PC-3 (cell line): Measurements from ENCODE around the gene CAMSAP1.

Experiments used
- CTCF ChIP-seq: fragments of 300-600 bp; sonication (generic); conservative IDR thresholded peaks from 2 replicates; pipeline ENCODE4 v1.5.1; 2017; ENCODE audit warnings: antibody characterized with exemption, low read depth, mild to moderate bottlenecking, low read length
- EZH2phosphoT487 ChIP-seq: fragments of 300-600 bp; sonication (generic); IDR thresholded peaks from 2 replicates; pipeline ENCODE4 v1.6.1; 2018; ENCODE audit warnings: mild to moderate bottlenecking, antibody characterized with exemption, low read length, borderline replicate concordance

GRCh38 chr9:135778421-135778820 is 128.9 kb downstream of the CAMSAP1 start:
- TF ChIP-seq CTCF, result no peak
- TF ChIP-seq EZH2phosphoT487, result no peak
